Stomach (tissue), 4 donors: ENCODE data around the gene RAP2A.

ENCODE experiments used
- POLR2A ChIP-seq, 4 donors: fragments of 450-650 bp; IDR thresholded peaks; one replicate each; pipeline ENCODE4 v1.6.1; 2016; ENCODE audit warnings: antibody characterized with exemption in 4 of 4, control low read depth in 2 of 4, mild to moderate bottlenecking in 1 of 4, moderate library complexity in 1 of 4
- POLR2AphosphoS5 ChIP-seq, 3 donors: sonication (generic); formaldehyde crosslinking; IDR thresholded peaks; one replicate each; pipeline ENCODE4 v1.6.1; 2016; ENCODE audit warnings: antibody characterized with exemption in 3 of 3
- TF ChIP-seq, protein P1 (sequence below), 7 experiments: fragments of 450-650 bp in 4 of 7; fragments of 200-600 bp in 3 of 7; sonication (generic) in 3 of 7; IDR thresholded peaks; one replicate each; pipeline ENCODE4 v1.5.1; 2016 to 2019; ENCODE audit warnings: antibody characterized with exemption in 7 of 7, control low read depth in 2 of 7, mild to moderate bottlenecking in 1 of 7

DNA sequence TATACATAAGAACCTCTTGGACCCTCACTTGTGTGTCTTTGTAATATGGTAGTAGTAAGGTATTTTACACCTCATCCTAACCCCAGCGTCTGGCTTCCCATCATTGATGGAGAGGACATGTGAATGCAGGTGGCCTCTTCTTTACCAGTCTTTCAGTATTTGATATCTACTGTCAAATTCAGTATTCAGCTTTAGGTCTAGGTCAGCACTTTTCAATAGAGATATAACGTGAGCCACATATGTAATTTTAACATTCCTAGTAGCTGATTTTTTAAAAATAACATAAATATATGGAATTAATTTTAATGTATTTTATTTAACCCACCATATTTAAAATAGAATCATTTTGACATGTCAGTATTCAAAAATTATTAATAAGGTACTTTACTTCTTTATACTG is 2.9 kb downstream of the RAP2A start:
- no peak for TF ChIP-seq POLR2A (IDR thresholded peaks at IDR 0.05)
- TF ChIP-seq, protein P1, sequence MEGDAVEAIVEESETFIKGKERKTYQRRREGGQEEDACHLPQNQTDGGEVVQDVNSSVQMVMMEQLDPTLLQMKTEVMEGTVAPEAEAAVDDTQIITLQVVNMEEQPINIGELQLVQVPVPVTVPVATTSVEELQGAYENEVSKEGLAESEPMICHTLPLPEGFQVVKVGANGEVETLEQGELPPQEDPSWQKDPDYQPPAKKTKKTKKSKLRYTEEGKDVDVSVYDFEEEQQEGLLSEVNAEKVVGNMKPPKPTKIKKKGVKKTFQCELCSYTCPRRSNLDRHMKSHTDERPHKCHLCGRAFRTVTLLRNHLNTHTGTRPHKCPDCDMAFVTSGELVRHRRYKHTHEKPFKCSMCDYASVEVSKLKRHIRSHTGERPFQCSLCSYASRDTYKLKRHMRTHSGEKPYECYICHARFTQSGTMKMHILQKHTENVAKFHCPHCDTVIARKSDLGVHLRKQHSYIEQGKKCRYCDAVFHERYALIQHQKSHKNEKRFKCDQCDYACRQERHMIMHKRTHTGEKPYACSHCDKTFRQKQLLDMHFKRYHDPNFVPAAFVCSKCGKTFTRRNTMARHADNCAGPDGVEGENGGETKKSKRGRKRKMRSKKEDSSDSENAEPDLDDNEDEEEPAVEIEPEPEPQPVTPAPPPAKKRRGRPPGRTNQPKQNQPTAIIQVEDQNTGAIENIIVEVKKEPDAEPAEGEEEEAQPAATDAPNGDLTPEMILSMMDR (IDR thresholded peaks at IDR 0.05), result no peak
- no peak for TF ChIP-seq POLR2AphosphoS5 (IDR thresholded peaks at IDR 0.05)
